Liver (tissue), 9 donors: ENCODE data around the gene CD1E. TPM values are rescaled to one million over a fixed set of nuclear protein-coding genes. Genes with fewer than 3 reads are reported as not detected.

ENCODE experiments used
- DNase-seq: peaks from one replicate; pipeline ENCODE4 v3.0.0-alpha.2; 2017; ENCODE audit warnings: low spot score
- H3K27ac ChIP-seq, 2 donors: one replicate each; pipeline ENCODE4 v1.7.0; 2013; ENCODE audit warnings: inconsistent platforms in 2 of 2, low read length in 2 of 2, control low read depth in 1 of 2, low read depth in 1 of 2, mild to moderate bottlenecking in 1 of 2
- H3K27me3 ChIP-seq, 4 donors: one replicate each; pipeline versions ENCODE4 v1.6.1 to v1.7.0; 2013; ENCODE audit warnings: low read length in 3 of 4, inconsistent platforms in 1 of 4, mild to moderate bottlenecking in 1 of 4, moderate library complexity in 1 of 4; ENCODE audit not compliant: control insufficient read depth in 4 of 4, insufficient read depth in 4 of 4
- H3K36me3 ChIP-seq, 4 donors: one replicate each; pipeline versions ENCODE4 v1.6.1 to v1.7.0; 2013; ENCODE audit warnings: low read length in 3 of 4, mild to moderate bottlenecking in 3 of 4, low read depth in 1 of 4, moderate library complexity in 1 of 4; ENCODE audit not compliant: control insufficient read depth in 4 of 4, insufficient read depth in 3 of 4
- H3K4me1 ChIP-seq, 4 donors: one replicate each; pipeline versions ENCODE4 v1.6.1 to v1.7.0; 2013; ENCODE audit warnings: low read length in 3 of 4, mild to moderate bottlenecking in 3 of 4, moderate library complexity in 1 of 4; ENCODE audit not compliant: control insufficient read depth in 4 of 4, insufficient read depth in 4 of 4
- H3K4me3 ChIP-seq, 3 donors: one replicate each; pipeline versions ENCODE4 v1.6.1 to v1.7.0; 2013; ENCODE audit warnings: low read length in 3 of 3, control low read depth in 1 of 3, low read depth in 1 of 3, mild to moderate bottlenecking in 1 of 3
- H3K9ac ChIP-seq, 2 donors: one replicate each; pipeline ENCODE4 v1.7.0; 2013; ENCODE audit warnings: low read length in 2 of 2, mild to moderate bottlenecking in 2 of 2, moderate library complexity in 2 of 2, control low read depth in 1 of 2, low read depth in 1 of 2
- H3K9me3 ChIP-seq, 4 donors: one replicate each; pipeline versions ENCODE4 v1.6.1 to v1.7.0; 2013; ENCODE audit warnings: low read length in 3 of 4; ENCODE audit not compliant: control insufficient read depth in 4 of 4
- ATF3 ChIP-seq: IDR thresholded peaks from 2 replicates; pipeline ENCODE4 v1.6.1; 2016; ENCODE audit warnings: antibody characterized with exemption
- CTCF ChIP-seq: fragments of 150-350 bp; IDR thresholded peaks from 2 replicates; pipeline ENCODE4 v1.5.1; 2017; ENCODE audit warnings: improper control_type of control experiment, low read depth, low read length; ENCODE audit not compliant: missing input control
- EGR1 ChIP-seq, 2 donors: IDR thresholded peaks; 2 replicates each; pipeline ENCODE4 v1.6.1; 2016 to 2018; ENCODE audit warnings: antibody characterized with exemption in 2 of 2, low read depth in 2 of 2
- FOXA1 ChIP-seq: IDR thresholded peaks from 2 replicates; pipeline ENCODE4 v1.6.1; 2016; ENCODE audit warnings: antibody characterized with exemption
- GABPA ChIP-seq, 2 donors: IDR thresholded peaks in 1 of 2; conservative IDR thresholded peaks in 1 of 2; 2 replicates each; pipeline ENCODE4 v1.6.1; 2016; ENCODE audit warnings: antibody characterized with exemption in 2 of 2, mild to moderate bottlenecking in 1 of 2, moderate library complexity in 1 of 2
- HNF4A ChIP-seq, 2 donors: conservative IDR thresholded peaks; 2 replicates each; pipeline ENCODE4 v1.6.1; 2016; ENCODE audit warnings: antibody characterized with exemption in 2 of 2, mild to moderate bottlenecking in 2 of 2
- HNF4G ChIP-seq: IDR thresholded peaks from 2 replicates; pipeline ENCODE4 v1.6.1; 2016; ENCODE audit warnings: antibody characterized with exemption
- JUND ChIP-seq, 2 donors: IDR thresholded peaks; 2 replicates each; pipeline ENCODE4 v1.6.1; 2016; ENCODE audit warnings: antibody characterized with exemption in 2 of 2
- MAX ChIP-seq: IDR thresholded peaks from 2 replicates; pipeline ENCODE4 v1.6.1; 2016; ENCODE audit warnings: antibody characterized with exemption
- NR2F2 ChIP-seq: IDR thresholded peaks from 2 replicates; pipeline ENCODE4 v1.6.1; 2016; ENCODE audit warnings: antibody characterized with exemption
- RAD21 ChIP-seq, 2 donors: IDR thresholded peaks; 2 replicates each; pipeline ENCODE4 v1.6.1; 2016; ENCODE audit warnings: antibody characterized with exemption in 2 of 2, mild to moderate bottlenecking in 2 of 2
- REST ChIP-seq: IDR thresholded peaks from 2 replicates; pipeline ENCODE4 v1.6.1; 2016; ENCODE audit warnings: antibody characterized with exemption, mild to moderate bottlenecking
- RXRA ChIP-seq, 2 donors: IDR thresholded peaks; 2 replicates each; pipeline ENCODE4 v1.6.1; 2017 to 2018; ENCODE audit warnings: antibody characterized with exemption in 2 of 2, mild to moderate bottlenecking in 1 of 2
- SP1 ChIP-seq: IDR thresholded peaks from 2 replicates; pipeline ENCODE4 v1.6.1; 2018; ENCODE audit warnings: antibody characterized with exemption, mild to moderate bottlenecking
- TAF1 ChIP-seq: conservative IDR thresholded peaks from 2 replicates; pipeline ENCODE4 v1.6.1; 2016; ENCODE audit warnings: antibody characterized with exemption, mild to moderate bottlenecking
- YY1 ChIP-seq: IDR thresholded peaks from 2 replicates; pipeline ENCODE4 v1.6.1; 2016; ENCODE audit warnings: antibody characterized with exemption, mild to moderate bottlenecking
- ZBTB33 ChIP-seq: IDR thresholded peaks from 2 replicates; pipeline ENCODE4 v1.6.1; 2016; ENCODE audit warnings: antibody characterized with exemption
- WGBS: extraction: QIAGEN DNeasy Blood & Tissue Kit; methylation state at CpG from one replicate; pipeline ENCODE4 v1.1.7; 2013; 5-methylcytosine and 5-hydroxymethylcytosine counted together
- polyA plus RNA-seq, 2 donors: library from polyadenylated mRNA; stranded (reverse) in 1 of 2; unstranded in 1 of 2; fragments of 200-250 nt in 1 of 2; fragments of >200 nt in 1 of 2; fragmentation: Nextera tagmentation in 1 of 2; extraction: Ambion mirVana in 1 of 2; gene quantifications; one replicate each; pipeline versions ENCODE4 v1.2.1 to v1.2.3, GENCODE V29; 2013 to 2015
- total RNA-seq, 2 donors: library from RNA; depleted of rRNA; stranded (reverse); fragments of >200 nt; gene quantifications; one replicate each; pipeline ENCODE4 v1.2.3, GENCODE V29; 2014
- donor health status: healthy.
- donor health status: healthy.
- donor health status: healthy.
- donor health status: healthy.
- donor health status: healthy.

Gene CD1E
- total and polyA plus RNA-seq, 4 donors, result 0.09 to 0.56 (median 0.25) TPM; not detected in 1

GRCh38 chr1:158355773-158356285 is 2.1 kb downstream of the CD1E start:
- H3K9me3 ChIP-seq, result no peaks in the 10 kb centered on the region
- peaks cover 0 to 2% (median 0%) of the 10 kb centered on the region in 4 donors for H3K27me3 ChIP-seq
- H3K4me3 ChIP-seq, result no peak overlapping the region
- WGBS, result 78% methylated on average over 10 of the region's 10 CpGs
- TF ChIP-seq FOXA1, result no peak
- TF ChIP-seq SP1, result no peak
- no peak for TF ChIP-seq JUND (IDR thresholded peaks at IDR 0.05)
- no peak for TF ChIP-seq NR2F2
- TF ChIP-seq RAD21 (IDR thresholded peaks at IDR 0.05), result no peak
- TF ChIP-seq YY1, result no peak
- no peak for TF ChIP-seq GABPA (IDR thresholded peaks at IDR 0.05 in 1 of 2, conservative IDR thresholded peaks at IDR 0.05 in 1 of 2)
- no peak for TF ChIP-seq TAF1
- no peak for TF ChIP-seq ATF3
- TF ChIP-seq CTCF, result no peak
- no peak for TF ChIP-seq REST
- no peak for TF ChIP-seq MAX
- no peak for TF ChIP-seq ZBTB33
- no peak for TF ChIP-seq RXRA (IDR thresholded peaks at IDR 0.05)
- no peak overlapping the region for H3K9ac ChIP-seq
- H3K27ac ChIP-seq, result no peak overlapping the region
- DNase-seq, result no peak
- no peaks in the 10 kb centered on the region for H3K36me3 ChIP-seq
- H3K4me1 ChIP-seq, result no peaks in the 10 kb centered on the region

- Histone ChIP-seq H3K4me3 (no peak overlapping the region), H3K27ac (no peak overlapping the region), H3K27me3 (peaks cover 0 to 2% (median 0%) of the 10 kb centered on the region in 4 donors), H3K9me3 (no peaks in the 10 kb centered on the region), H3K4me1 (no peaks in the 10 kb centered on the region), H3K9ac (no peak overlapping the region), H3K36me3 (no peaks in the 10 kb centered on the region)
- 71% methylated on average over 3 of the region's 3 CpGs for WGBS
- no peak for DNase-seq
- TF ChIP-seq JUND (IDR thresholded peaks at IDR 0.05), result no peak
- no peak for TF ChIP-seq ZBTB33
- TF ChIP-seq SP1, result no peak
- TF ChIP-seq FOXA1, result no peak
- TF ChIP-seq ATF3, result no peak
- TF ChIP-seq YY1, result no peak
- TF ChIP-seq NR2F2, result no peak
- no peak for TF ChIP-seq REST
- no peak for TF ChIP-seq TAF1
- no peak for TF ChIP-seq HNF4G
- no peak for TF ChIP-seq GABPA (IDR thresholded peaks at IDR 0.05 in 1 of 2, conservative IDR thresholded peaks at IDR 0.05 in 1 of 2)
- no peak for TF ChIP-seq EGR1 (IDR thresholded peaks at IDR 0.05; ENCODE audit: low read depth in 2 of 2)
- TF ChIP-seq HNF4A (conservative IDR thresholded peaks at IDR 0.05), result no peak
- no peak for TF ChIP-seq RAD21 (IDR thresholded peaks at IDR 0.05)
These were observed 2.9 kb downstream of the CD1E start for GRCh38 chr1:158356616-158357015.
